Measurements from ENCODE around the gene TBC1D10A.
"Not testable (repeated sequence)": the region's sequence is repeated elsewhere in the genome, so short reads cannot be mapped to it uniquely, and the experiment has no call there.

The TBC1D10A gene

GRCh38 chr22:30347255-30347892 is 20.6 kb upstream of the TBC1D10A start:
- no peaks in the 10 kb centered on the region for H3K4me1 ChIP-seq (ENCODE audit: insufficient read depth, poor library complexity, severe bottlenecking)
- H3K4me3 ChIP-seq (ENCODE audit: severe bottlenecking), result no peak overlapping the region
- TF ChIP-seq, protein P1, sequence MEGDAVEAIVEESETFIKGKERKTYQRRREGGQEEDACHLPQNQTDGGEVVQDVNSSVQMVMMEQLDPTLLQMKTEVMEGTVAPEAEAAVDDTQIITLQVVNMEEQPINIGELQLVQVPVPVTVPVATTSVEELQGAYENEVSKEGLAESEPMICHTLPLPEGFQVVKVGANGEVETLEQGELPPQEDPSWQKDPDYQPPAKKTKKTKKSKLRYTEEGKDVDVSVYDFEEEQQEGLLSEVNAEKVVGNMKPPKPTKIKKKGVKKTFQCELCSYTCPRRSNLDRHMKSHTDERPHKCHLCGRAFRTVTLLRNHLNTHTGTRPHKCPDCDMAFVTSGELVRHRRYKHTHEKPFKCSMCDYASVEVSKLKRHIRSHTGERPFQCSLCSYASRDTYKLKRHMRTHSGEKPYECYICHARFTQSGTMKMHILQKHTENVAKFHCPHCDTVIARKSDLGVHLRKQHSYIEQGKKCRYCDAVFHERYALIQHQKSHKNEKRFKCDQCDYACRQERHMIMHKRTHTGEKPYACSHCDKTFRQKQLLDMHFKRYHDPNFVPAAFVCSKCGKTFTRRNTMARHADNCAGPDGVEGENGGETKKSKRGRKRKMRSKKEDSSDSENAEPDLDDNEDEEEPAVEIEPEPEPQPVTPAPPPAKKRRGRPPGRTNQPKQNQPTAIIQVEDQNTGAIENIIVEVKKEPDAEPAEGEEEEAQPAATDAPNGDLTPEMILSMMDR (IDR thresholded peaks at IDR 0.05; ENCODE audit: poor library complexity, severe bottlenecking), result no peak
- no peaks in the 10 kb centered on the region for H3K27me3 ChIP-seq (ENCODE audit: insufficient read depth, poor library complexity, severe bottlenecking)
- DNase-seq (ENCODE audit: low spot score), result no peak
- no peak overlapping the region for H3K27ac ChIP-seq (ENCODE audit: poor library complexity, severe bottlenecking)
- H3K36me3 ChIP-seq (ENCODE audit: low read depth), result peaks cover 93% of the 10 kb centered on the region
- H3K9me3 ChIP-seq (ENCODE audit: severe bottlenecking), result no peaks in the 10 kb centered on the region
- ATAC-seq (ENCODE audit: low read depth), result no peak

GRCh38 chr22:30344447-30345200 is 17.9 kb upstream of the TBC1D10A start:
- H3K27me3 ChIP-seq (ENCODE audit: insufficient read depth, poor library complexity, severe bottlenecking), result no peaks in the 10 kb centered on the region
- H3K27ac ChIP-seq (ENCODE audit: poor library complexity, severe bottlenecking), result no peak overlapping the region
- ATAC-seq (ENCODE audit: low read depth), result no peak
- no peak for DNase-seq (ENCODE audit: low spot score)
- peaks cover 98% of the 10 kb centered on the region for H3K36me3 ChIP-seq (ENCODE audit: low read depth)
- H3K9me3 ChIP-seq (ENCODE audit: severe bottlenecking), result no peaks in the 10 kb centered on the region
- H3K4me3 ChIP-seq (ENCODE audit: severe bottlenecking), result no peak overlapping the region
- TF ChIP-seq, protein P1 (IDR thresholded peaks at IDR 0.05; ENCODE audit: poor library complexity, severe bottlenecking), result no peak
- H3K4me1 ChIP-seq (ENCODE audit: insufficient read depth, poor library complexity, severe bottlenecking), result no peaks in the 10 kb centered on the region

GRCh38 chr22:30340911-30341685 is 14.4 kb upstream of the TBC1D10A start:
- DNase-seq (ENCODE audit: low spot score), result no peak
- Histone ChIP-seq H3K27ac (ENCODE audit: poor library complexity, severe bottlenecking) (no peak overlapping the region), H3K4me1 (ENCODE audit: insufficient read depth, poor library complexity, severe bottlenecking) (no peaks in the 10 kb centered on the region), H3K4me3 (ENCODE audit: severe bottlenecking) (no peak overlapping the region), H3K36me3 (ENCODE audit: low read depth) (peaks cover 97% of the 10 kb centered on the region), H3K27me3 (ENCODE audit: insufficient read depth, poor library complexity, severe bottlenecking) (no peaks in the 10 kb centered on the region), H3K9me3 (ENCODE audit: severe bottlenecking) (no peaks in the 10 kb centered on the region)
- TF ChIP-seq, protein P1 (IDR thresholded peaks at IDR 0.05; ENCODE audit: poor library complexity, severe bottlenecking), result no peak
- ATAC-seq (ENCODE audit: low read depth), result no peak

DNA sequence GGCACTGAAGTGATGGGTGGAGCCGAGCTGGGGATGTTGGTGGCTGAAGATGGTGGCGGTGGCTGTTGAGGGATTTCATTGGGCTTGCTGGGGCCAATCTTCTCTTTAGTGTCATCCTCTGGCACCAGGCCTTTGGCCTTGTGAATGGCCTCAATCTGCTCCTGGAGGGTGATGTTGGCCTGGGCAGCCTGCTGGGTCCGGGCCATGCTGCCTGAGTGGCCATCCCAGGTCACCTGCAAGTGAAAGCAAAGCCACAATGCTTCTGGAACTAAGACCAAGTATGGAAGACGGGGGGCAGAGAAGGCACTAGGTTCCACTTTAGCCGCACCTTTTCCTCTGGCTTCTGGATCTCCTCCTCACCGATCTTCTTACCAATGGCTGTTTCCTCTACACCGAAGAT is 12.1 kb upstream of the TBC1D10A start:
- no peaks in the 10 kb centered on the region for H3K9me3 ChIP-seq (ENCODE audit: severe bottlenecking)
- H3K27me3 ChIP-seq (ENCODE audit: insufficient read depth, poor library complexity, severe bottlenecking), result no peaks in the 10 kb centered on the region
- no peak overlapping the region for H3K27ac ChIP-seq (ENCODE audit: poor library complexity, severe bottlenecking)
- no peak for DNase-seq (ENCODE audit: low spot score)
- H3K36me3 ChIP-seq (ENCODE audit: low read depth), result peaks cover 97% of the 10 kb centered on the region
- TF ChIP-seq, protein P1 (IDR thresholded peaks at IDR 0.05; ENCODE audit: poor library complexity, severe bottlenecking), result no peak
- H3K4me1 ChIP-seq (ENCODE audit: insufficient read depth, poor library complexity, severe bottlenecking), result no peaks in the 10 kb centered on the region
- no peak overlapping the region for H3K4me3 ChIP-seq (ENCODE audit: severe bottlenecking)
- ATAC-seq (ENCODE audit: low read depth), result no peak

DNA sequence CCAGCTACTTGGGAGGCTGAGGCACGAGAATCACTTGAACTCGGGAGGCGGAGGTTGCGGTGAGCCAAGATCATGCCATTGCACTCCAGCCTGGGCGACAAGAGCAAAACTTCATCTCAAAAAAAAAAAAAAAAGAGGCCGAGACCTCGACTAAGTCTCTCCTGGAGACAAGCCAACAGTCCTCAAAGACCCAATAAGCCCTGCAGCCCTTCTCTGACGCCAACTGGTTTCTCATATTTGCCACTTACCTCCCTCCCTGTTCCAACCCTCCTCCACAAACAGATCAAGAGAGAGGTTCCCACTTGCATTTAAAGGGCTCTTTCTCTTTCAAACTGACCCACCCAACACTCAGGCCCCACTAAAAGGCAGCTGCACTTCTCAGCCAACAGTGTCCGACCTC is 11.6 kb upstream of the TBC1D10A start:
- not testable (repeated sequence) for ATAC-seq (ENCODE audit: low read depth); H3K4me1 ChIP-seq (ENCODE audit: insufficient read depth, poor library complexity, severe bottlenecking); DNase-seq (ENCODE audit: low spot score); H3K4me3 ChIP-seq (ENCODE audit: severe bottlenecking); H3K9me3 ChIP-seq (ENCODE audit: severe bottlenecking); H3K27me3 ChIP-seq (ENCODE audit: insufficient read depth, poor library complexity, severe bottlenecking); H3K27ac ChIP-seq (ENCODE audit: poor library complexity, severe bottlenecking)
- peaks cover 97% of the 10 kb centered on the region for H3K36me3 ChIP-seq (ENCODE audit: low read depth)

All from RWPE2 (cell line).